Measurements from ENCODE around the gene PODXL2.

GRCh38 chr3:127639173-127640041, 10.4 kb downstream of the PODXL2 start:
- no peak for TF ChIP-seq POLR2A (IDR thresholded peaks at IDR 0.05; ENCODE audit: low read depth, low read length)
- TF ChIP-seq POLR2AphosphoS5 (IDR thresholded peaks at IDR 0.05; ENCODE audit: low read depth, low read length): no peak
- no peak for TF ChIP-seq TAF1 (IDR thresholded peaks at IDR 0.05; ENCODE audit: borderline replicate concordance, low read depth, low read length)
